ENCODE results near the gene TBP.
"Not testable (repeated sequence)": the region's sequence is repeated elsewhere in the genome, so short reads cannot be mapped to it uniquely, and the experiment has no call there.

The TBP gene

GRCh38 chr6:170554013-170554795 is at the start of gene TBP:
TBP (plus strand) TSS chr6:170554369; CDS start chr6:170557030, 2,661 bp downstream.
- peak; percentile 98 for DNase-seq

DNA sequence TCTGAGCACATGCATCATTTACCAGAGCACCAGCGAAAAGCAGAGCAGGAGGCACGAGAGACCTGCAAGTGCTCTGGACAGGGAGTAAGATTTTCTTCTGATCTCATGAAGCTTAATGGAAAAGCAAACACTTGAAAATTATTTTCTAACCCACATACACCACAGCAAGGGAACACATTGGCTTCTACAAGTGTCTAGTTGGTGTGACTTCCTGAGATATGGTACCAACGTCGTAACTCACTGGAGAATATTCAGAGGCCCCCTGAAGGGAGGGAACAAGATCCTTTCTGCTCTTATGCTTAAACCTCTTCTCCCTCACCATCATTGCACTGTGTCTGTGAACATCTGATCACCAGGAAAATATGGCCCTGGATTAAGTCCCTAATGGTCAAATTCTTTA is 49.7 kb upstream of the TBP start:
- no peak for DNase-seq

DNA sequence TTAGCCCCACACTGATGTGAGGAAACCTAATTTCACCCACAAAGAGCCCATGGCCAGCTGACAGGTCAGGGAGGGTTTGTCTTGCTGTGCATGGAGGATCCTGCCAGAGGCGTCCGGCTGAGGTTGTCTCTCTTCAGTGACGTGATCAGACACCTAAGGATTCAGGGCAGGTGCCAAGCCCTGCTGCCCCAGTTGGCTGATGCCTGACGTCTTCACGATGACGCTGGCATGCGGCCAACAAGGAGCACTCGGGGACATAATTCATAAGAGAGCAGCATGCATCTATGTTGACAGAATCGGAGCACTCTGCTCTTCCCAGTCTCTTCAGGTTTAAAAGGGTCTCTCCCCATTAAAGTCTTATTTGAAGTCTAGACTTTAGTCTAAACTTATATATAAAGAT is 48.9 kb upstream of the TBP start:
- DNase-seq, result no peak

GRCh38 chr6:170506446-170506845 is 47.7 kb upstream of the TBP start:
- no peak for DNase-seq

DNA sequence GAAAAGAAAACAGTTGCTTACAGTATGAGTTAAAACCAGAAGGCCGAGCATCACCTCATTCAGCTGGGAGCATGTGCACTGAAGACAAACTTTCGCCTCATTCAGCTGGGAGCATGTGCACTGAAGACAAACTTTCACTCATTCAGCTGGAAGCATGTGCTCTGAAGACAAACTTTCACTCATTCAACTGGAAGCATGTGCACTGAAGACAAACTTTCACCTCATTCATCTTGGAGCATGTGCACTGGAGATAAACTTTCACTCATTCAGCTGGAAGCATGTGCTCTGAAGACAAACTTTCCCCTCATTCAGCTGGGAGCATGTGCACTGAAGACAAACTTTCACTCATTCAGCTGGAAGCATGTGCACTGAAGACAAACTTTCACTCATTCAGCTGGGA is 46.4 kb upstream of the TBP start:
- not testable (repeated sequence) for DNase-seq

DNA sequence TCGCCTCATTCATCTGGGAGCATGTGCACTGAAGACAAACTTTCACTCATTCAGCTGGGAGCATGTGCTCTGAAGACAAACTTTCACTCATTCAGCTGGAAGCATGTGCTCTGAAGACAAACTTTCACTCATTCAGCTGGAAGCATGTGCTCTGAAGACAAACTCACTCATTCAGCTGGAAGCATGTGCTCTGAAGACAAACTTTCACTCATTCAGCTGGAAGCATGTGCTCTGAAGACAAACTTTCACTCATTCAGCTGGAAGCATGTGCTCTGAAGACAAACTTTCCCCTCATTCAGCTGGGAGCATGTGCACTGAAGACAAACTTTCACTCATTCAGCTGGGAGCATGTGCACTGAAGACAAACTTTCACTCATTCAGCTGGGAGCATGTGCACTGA is 45.9 kb upstream of the TBP start:
- not testable (repeated sequence) for DNase-seq

- not testable (repeated sequence) for DNase-seq
Observed at GRCh38 chr6:170508892-170509722, 45.1 kb upstream of the TBP start.

DNA sequence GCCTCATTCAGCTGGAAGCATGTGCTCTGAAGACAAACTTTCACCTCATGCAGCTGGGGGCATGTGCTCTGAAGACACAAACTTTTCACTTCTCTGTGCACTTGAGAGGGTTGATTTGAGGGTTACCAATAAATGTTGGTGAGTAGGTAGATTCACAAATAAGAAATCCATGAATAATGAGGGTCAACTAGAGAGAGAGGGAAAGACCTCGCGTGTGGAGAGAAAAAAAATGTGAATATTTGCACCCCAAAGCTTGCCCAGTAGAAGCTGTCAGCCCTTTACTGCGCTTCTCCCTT is 44.5 kb upstream of the TBP start:
- DNase-seq, result no peak

DNA sequence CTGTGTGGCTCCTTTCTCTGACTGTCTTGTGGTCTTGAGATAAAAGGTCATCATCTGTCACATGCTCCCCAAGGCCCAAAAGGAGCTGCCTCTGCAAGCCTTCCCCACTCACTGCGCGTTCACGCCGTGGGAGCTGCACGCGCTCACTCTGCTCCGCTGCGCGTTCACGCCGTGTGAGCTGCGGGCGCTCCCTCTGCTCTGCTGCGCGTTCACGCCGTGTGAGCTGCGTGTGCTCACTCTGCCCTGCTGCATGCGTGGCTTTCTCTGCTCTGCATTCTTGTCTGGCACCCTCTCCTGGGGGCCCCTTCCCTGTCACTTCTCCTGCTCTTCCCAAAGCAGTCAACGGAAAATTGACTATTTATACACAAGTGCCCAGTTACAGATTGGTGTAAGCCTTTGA is 43.5 kb upstream of the TBP start:
- DNase-seq, result no peak

DNA sequence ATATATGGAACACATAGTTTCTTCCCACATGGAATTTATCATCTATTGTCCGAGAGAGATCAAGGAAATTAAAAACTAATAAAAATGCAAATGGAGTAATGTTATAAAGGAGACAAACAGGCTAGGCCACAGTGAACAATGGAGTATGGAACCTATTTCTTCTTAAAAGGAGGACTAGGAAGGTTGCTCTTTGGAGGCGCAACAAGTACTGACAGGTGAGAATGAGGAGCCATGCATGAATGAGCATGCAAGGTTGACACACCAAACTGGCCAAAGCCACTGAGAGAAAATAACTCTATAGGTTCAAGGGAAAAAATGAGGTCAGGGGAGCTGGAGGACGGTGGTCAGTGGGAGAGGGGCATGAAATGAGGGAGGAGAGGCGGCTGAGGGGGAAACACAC is 41.9 kb upstream of the TBP start:
- DNase-seq, result no peak

GRCh38 chr6:170514908-170515307 is 39.3 kb upstream of the TBP start:
- no peak for DNase-seq

- peak; percentile 69 to 86 for DNase-seq
Observed at GRCh38 chr6:170516783-170517616, 37.2 kb upstream of the TBP start.

DNA sequence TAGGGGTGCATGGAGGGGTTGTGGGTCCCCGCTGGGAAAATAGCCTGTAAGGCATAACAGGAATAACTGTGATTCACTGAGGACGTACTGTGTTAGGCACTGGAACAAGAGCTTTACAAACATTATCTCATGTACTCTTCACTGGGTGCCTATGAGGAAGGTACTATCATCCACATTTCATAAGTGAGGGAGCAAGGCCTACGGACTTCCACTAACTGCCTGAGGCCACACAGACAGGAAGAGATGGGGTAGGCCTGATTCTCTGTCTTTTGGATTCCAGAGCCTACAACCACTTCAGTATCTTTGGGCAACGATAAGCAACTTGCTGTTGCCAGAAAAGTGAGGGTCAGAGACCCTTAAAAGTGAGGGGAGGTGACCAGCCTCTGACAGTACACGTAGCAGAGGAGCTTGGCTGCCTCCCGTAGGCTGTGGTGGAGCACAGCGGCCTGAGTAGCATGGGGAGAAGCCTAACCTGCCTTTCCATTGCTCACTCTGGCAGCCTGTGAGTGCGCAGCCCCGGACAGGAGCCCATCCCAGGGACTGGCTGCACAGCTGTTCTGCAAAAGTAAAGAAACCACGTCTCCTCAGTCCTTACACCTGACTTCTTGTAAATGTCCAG is 31.5 kb upstream of the TBP start:
- peak; percentile 37 to 57 for DNase-seq

GRCh38 chr6:170523256-170524171 is 30.7 kb upstream of the TBP start:
- no peak for DNase-seq

DNA sequence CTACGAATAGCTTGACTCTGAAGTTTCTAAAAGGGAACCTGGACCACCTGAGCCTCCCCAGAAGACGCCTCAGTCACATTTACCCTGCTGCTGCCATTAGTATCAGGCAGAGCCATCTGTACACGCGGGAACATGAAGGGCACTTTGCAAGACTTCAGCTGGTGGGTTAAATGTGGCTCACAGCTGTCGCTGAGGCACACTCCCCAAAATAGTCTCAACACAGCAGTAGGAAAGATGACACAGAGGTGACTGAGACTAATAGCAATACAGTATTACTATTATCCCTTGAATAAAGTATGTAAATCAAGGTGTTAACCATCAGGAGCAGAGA is 30.0 kb upstream of the TBP start:
- DNase-seq, result no peak

- no peak for DNase-seq
Observed at GRCh38 chr6:170525795-170526194, 28.4 kb upstream of the TBP start.

DNA sequence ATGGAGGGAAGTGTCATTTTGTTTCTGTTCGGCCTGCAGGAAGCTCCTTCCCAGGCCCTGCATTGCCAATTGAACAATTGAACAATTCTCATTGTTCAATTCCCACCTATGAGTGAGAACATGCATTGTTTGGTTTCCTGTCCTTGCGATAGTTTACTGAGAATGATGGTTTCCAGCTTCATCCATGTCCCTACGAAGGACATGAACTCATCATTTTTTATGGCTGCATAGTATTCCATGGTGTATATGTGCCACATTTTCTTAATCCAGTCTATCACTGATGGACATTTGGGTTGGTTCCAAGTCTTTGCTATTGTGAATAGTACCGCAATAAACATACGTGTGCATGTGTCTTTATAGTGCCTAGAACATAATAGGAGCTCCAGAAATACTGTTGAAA is 26.2 kb upstream of the TBP start:
- DNase-seq, result not testable (repeated sequence)

DNA sequence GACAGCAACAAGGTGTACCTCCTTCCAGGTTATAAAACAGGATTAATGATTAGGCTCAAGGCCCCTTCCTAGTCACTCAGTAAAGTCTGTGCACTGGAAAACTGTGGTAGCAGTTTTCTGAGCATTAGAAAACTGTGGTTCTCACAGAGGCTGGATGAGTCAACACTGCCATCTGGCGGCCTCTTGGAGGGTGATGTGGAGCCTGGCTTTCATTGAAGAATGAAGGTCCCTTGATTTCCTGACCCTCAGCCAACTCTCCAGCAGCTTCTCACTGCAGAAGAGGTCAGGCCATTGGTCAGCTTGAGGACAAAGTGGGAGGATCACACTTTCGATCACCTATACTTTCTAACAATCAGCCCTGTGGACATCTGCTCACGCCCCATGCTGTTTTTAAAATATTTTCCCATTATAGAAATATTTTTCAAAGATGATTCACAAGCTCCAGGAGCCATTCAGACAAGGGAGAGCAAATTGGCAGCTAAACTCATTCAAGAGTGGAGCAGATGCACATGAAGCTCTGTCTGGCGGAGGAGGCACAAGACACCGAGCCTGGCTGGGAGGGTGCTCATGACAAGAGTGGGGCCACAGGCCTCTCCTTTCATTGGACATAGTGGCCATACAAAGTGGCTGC is 24.2 kb upstream of the TBP start:
- DNase-seq, result peak; percentile 58 to 72

DNA sequence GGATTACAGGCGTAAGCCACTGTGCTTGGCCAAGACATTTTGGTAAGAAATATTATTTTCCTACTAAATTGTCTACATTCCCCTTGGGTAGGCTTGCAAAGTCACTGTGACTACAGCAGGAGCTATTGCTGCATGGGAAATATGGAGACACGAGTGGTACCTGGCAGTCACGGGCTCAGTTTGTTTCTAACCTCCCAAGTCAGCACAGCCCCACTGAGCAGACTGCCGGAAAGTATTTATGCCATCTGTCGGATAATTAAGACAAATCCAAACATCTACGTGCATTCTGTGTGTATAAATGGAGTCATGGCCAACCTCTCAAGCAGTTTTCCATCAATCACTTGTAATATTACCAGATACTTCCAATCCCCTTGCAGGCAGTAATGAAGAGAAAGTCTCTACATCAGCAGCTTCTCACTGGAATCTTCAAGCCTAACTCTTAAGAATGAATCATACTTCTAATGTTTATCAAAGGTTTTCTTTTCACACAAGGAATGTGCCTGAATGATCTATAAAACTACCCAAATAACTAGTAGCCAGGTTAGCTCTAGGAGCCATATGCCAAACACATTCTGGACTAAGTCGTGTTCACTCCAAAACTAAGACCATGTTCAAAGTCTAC is 21.2 kb upstream of the TBP start:
- DNase-seq, result no peak

DNA sequence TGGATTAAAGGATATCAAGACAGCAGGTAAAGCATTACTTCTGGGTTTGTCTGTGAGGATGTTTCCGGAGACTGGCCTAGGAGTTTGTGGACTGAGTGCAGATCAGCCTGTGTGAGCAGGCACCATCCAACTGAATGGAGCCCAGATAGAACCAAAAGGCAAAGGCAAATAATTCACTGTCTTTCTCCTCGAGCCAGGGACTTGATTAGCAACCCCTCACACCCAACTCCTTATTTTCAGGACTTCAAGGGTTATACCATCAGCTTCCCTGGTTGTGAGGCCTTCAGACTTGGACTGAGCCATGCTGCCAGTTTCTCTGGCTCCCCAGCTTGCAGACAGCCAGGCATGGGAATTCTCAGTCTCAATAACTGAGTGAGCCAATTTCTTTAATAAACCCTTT is 20.4 kb upstream of the TBP start:
- no peak for DNase-seq

- DNase-seq, result no peak
Observed at GRCh38 chr6:170535004-170535403, 19.2 kb upstream of the TBP start.

Measured in Kasumi-1 (cell line).